GM18502 (cell line): ENCODE results near the gene PTPN4.
"Not testable (repeated sequence)": the region's sequence is repeated elsewhere in the genome, so short reads cannot be mapped to it uniquely, and the experiment has no call there.

Experiments used
- ATAC-seq: cut with Tn5 transposase; IDR thresholded peaks from one replicate; pipeline ENCODE4 v1.9.1; 2021; ENCODE audit warnings: mild to moderate bottlenecking; ENCODE audit not compliant: unreplicated experiment, poor library complexity

PTPN4 gene

DNA sequence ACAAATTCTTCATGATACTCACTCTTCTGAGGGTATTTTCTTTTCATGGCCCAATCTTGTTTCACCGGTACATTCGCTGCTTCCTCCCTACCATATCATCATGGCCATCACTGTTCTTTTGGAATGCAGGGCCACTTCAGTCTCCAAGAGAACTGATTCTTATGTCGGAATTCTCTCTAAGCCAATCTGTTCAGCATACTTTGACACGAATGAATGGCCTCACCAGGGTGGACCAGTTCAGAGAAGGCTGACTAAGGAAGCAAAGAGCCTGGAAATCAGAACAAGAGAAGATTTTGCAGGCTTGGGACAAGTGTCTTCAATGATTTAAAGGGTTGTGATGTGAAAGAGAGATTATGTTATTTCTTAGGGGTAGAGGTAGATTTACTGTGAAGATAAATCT is 248.1 kb downstream of the PTPN4 start:
- ATAC-seq: no peak

DNA sequence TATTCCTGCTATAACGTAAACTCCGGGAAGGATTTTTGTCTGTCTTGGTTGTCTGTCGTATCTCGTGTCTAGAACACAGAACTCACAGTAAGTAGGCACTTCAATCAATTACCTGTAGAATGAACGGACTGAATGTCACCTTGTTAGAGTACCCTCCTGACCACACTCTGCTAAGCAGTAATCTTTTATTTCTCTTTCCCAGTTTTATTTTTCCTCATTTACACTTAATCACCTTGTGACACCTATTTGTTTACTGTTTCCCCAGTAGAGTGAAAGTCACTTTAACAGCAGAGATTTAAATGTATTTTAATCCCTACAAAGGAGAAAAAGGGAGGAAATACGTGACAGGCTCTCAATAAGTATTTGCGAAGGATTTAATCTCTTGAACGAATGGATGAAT is 252.6 kb downstream of the PTPN4 start:
- ATAC-seq: no peak

GRCh38 chr2:120012771-120013596 is 253.3 kb downstream of the PTPN4 start, which contains the start of gene EPB41L5:
TSS of gene EPB41L5 (plus strand) at chr2:120013077. CDS start at chr2:120019085, 6,008 bp downstream.
- ATAC-seq: peak; percentile 96

GRCh38 chr2:120013597-120014223 is 254.0 kb downstream of the PTPN4 start:
- ATAC-seq: no peak

DNA sequence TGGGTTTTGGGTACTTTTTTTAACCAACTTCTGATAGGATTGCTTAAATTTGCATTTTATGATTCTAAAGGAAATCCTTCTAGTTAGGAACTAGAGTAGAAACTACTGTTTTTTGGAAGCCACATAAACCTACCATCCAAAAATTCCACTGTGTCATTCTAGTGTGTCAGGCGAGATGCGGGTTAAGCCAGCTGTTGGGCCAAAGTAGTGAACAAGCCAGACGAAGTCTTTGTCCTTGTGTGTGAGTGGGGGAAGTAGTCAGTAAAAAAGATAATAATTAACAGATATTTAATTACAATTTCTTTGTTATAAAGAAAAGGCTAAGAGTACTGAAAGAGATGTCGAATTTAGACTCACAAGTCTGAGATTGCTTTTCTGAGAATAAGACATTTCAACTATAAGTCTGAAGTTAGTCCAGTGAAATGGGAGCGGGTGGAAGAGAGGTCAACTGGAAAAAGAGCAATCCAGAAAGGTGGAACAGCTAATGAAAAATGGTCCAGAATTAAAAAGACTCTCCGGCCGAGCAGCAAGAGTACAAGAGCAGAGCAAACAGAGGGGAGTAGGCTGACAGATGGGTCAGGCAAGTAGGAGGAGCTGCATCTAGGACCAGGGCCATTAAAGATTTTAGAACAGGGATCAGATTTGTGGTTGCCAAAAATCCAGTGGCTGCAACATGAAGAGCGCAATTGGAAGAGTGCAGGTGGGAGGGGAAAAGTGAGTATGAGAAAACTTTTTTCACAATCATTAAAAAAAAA is 254.7 kb downstream of the PTPN4 start:
- ATAC-seq: no peak

- ATAC-seq: no peak
Measured at GRCh38 chr2:120016800-120017199, 257.1 kb downstream of the PTPN4 start.

- no peak for ATAC-seq
Measured at GRCh38 chr2:120017201-120017600, 257.5 kb downstream of the PTPN4 start.

GRCh38 chr2:120018549-120018948 is 258.8 kb downstream of the PTPN4 start:
- ATAC-seq: no peak

- no peak for ATAC-seq
Measured at GRCh38 chr2:120020554-120020953, 260.8 kb downstream of the PTPN4 start.

DNA sequence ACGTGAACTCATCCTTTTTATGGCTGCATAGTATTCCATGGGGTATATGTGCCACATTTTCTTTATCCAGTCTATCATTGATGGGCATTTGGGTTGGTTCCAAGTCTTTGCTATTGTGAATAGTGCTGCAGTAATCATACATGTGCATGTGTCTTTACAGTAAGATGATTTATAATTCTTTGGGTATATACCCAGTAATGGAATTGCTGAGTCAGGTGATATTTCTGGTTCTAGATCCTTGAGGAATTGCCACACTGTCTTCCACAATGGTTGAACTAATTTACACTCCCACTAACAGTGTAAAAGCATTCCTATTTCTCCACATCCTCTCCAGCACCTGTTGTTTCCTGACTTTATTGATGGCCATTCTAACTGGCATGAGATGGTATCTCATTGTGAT is 262.8 kb downstream of the PTPN4 start:
- ATAC-seq: not testable (repeated sequence)

DNA sequence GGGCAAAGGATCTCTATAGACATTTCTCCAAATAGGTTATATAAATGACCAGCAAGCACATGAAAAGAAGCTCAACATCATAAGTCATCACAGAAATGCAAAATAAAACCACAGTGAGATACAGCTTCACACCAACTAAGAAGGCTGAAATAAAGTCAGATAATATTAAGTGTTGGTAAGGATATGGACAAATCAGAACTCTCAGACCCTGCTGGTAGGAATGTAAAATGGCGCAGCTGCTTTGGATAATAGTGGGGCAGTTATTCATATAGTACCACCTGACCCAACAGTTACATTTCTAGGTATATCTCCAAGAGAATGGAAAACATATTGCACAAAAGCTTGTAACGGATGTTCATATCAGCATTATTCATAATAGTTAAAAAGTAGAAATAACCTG is 267.2 kb downstream of the PTPN4 start:
- ATAC-seq: no peak

DNA sequence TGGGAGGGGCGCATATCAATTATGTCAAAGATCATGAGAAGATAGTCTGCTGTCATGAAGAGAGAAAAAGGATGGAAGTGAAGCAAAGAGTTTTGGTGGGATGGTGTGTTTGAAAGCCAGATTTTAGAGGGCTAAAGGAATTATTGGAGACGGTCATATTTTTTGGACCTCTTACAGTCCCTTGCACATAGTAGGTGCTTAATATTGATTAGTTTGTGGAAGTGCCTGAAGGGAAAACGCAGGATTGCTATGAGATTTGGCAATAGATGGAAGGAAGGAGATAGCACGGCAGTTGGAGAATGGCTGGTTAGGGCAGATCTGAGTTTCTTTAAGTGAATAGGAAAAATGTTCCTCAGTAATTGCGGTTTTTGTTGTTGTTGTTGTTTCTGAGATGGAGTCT is 269.1 kb downstream of the PTPN4 start:
- no peak for ATAC-seq

DNA sequence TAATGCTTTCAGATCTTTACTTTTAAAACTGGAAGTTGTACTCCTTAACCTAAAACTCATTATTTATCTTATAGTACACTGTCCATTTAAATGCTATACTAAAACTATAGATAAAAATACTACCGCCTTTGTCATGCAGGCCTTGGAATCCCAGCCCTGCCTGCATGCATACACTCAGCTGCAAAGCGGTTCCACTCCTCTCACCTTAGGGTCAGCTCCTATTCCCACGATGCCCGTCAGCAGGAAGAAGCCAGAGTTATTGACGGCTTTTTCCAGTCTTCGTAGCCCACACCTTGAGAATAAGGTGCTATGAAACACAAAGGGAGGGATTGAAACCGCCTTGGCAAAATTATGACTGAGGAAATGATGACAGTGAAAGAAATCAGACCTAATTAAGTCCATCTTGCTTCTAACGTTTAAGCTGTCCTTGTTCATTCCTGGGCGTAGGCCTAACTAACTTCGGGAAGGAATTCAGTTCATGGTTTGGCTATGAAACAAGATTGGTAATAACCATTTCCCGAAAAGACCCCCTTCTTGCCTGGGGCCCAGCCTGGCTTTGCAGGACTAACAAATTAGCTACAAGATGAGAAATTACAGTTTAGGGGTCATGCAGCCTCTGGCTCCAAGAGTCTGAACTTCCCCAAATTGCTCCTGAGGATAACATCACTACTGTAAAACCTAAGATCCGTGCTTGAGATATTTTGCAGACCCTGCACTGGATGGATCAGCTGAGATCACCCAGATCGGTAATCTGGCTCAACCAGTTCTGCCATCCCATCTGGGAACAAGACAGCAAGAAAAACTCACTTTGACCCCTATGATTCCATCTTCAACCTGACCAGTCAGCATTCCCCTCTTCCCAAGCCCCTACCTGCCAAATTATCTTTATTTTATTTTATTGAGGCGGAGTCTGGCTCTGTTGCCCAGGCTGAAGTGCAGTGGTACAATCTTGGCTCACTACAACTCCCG is 270.2 kb downstream of the PTPN4 start:
- ATAC-seq: no peak

DNA sequence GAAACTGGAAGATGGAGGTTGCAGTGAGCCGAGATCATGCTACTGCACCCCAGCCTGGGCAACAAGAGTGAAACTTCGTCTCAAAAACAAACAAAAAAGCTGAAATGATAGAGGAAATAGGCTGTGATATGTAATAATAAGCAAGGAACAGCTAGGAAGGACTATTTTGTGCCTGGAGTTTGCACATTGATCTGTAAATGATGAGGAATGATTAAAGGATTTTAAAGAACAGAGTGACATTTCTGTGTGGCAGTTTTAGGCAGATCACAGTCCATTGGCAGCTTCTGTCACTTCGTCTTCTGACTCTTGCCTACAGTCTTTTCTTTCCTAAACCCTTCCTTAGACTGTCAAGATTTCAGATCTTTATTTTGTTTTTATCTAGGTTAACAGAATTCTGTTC is 272.6 kb downstream of the PTPN4 start:
- no peak for ATAC-seq
